Neural cell (in vitro differentiated cells): Measurements from ENCODE around the gene H2BK1. TPM values are rescaled to one million over a fixed set of nuclear protein-coding genes. Genes with fewer than 3 reads are reported as not detected.

Experiments used
- H2AFZ ChIP-seq: fragments of 200-600, 300-800 bp; sonication (generic), shearing (Covaris generic); 2 replicates; pipeline ENCODE4 v1.6.0; 2014; ENCODE audit warnings: low read depth, mild to moderate bottlenecking, antibody characterized with exemption, low read length, moderate library complexity
- H3F3A ChIP-seq: fragments of 200-600 bp; shearing (Covaris generic); 2 replicates; pipeline ENCODE4 v1.6.1; 2016; ENCODE audit warnings: mild to moderate bottlenecking, moderate library complexity, mixed read lengths, antibody characterized with exemption, low read length; ENCODE audit not compliant: insufficient read depth, poor library complexity, severe bottlenecking
- H3K27ac ChIP-seq: fragments of 200-600, 300-800 bp; sonication (generic), shearing (Covaris generic); 2 replicates; pipeline ENCODE4 v1.5.1; 2014; ENCODE audit warnings: mild to moderate bottlenecking, low read length, moderate library complexity
- H3K27me3 ChIP-seq: fragments of 300-800, 200-600 bp; sonication (generic), shearing (Covaris generic); 2 replicates; pipeline ENCODE4 v1.6.0; 2014; ENCODE audit warnings: mild to moderate bottlenecking, low read depth, low read length, moderate library complexity; ENCODE audit not compliant: insufficient read depth
- H3K36me3 ChIP-seq: fragments of 300-800, 200-600 bp; sonication (generic), shearing (Covaris generic); 2 replicates; pipeline ENCODE4 v1.5.1; 2014; ENCODE audit warnings: mild to moderate bottlenecking, antibody characterized with exemption, low read length, moderate library complexity; ENCODE audit not compliant: insufficient read depth
- H3K4me2 ChIP-seq: fragments of 300-800, 200-600 bp; sonication (generic), shearing (Covaris generic); 2 replicates; pipeline ENCODE4 v1.6.0; 2014; ENCODE audit warnings: mild to moderate bottlenecking, low read length
- H3K4me3 ChIP-seq: fragments of 300-800, 200-600 bp; sonication (generic), shearing (Covaris generic); 2 replicates; pipeline ENCODE4 v1.5.1; 2014; ENCODE audit warnings: mild to moderate bottlenecking, low read length, moderate library complexity
- H3K79me2 ChIP-seq: fragments of 200-600 bp; shearing (Covaris generic); replicated peaks from 2 replicates; pipeline ENCODE4 v1.6.0; 2014; ENCODE audit warnings: mild to moderate bottlenecking, low read length, moderate library complexity; ENCODE audit not compliant: insufficient read depth
- H3K9ac ChIP-seq: fragments of 300-800, 200-600 bp; sonication (generic), shearing (Covaris generic); 2 replicates; pipeline ENCODE4 v1.6.1; 2016; ENCODE audit warnings: mild to moderate bottlenecking, low read length, mixed read lengths
- H3K9me2 ChIP-seq: fragments of 200-600 bp; shearing (Covaris generic); 2 replicates; pipeline ENCODE4 v1.6.1; 2016; ENCODE audit warnings: mild to moderate bottlenecking, low read length, mixed read lengths; ENCODE audit not compliant: insufficient read depth
- H3K9me3 ChIP-seq: fragments of 200-600, 300-800 bp; sonication (generic), shearing (Covaris generic); 2 replicates; pipeline ENCODE4 v1.6.1; 2016; ENCODE audit warnings: mild to moderate bottlenecking, mixed run types, low read length, moderate library complexity, mixed read lengths
- H4K20me1 ChIP-seq: fragments of 200-600 bp; shearing (Covaris generic); 2 replicates; pipeline ENCODE4 v1.6.1; 2016; ENCODE audit warnings: mild to moderate bottlenecking, mixed run types; ENCODE audit not compliant: insufficient read depth
- CTCF ChIP-seq: fragments of 450-650 bp; IDR thresholded peaks from 2 replicates; pipeline ENCODE4 v1.5.1; 2014; ENCODE audit warnings: antibody characterized with exemption, mild to moderate bottlenecking, moderate library complexity; ENCODE audit not compliant: poor library complexity, severe bottlenecking
- EP300 ChIP-seq: fragments of 450-650 bp; conservative IDR thresholded peaks from 2 replicates; pipeline ENCODE4 v1.6.1; 2014; ENCODE audit warnings: antibody characterized with exemption, mild to moderate bottlenecking, moderate library complexity; ENCODE audit not compliant: poor library complexity, severe bottlenecking
- EZH2 ChIP-seq: fragments of 200-600, 300-800 bp; shearing (Covaris generic), sonication (generic); IDR thresholded peaks from 2 replicates; pipeline ENCODE4 v1.6.1; 2014; ENCODE audit warnings: antibody characterized with exemption, low read length, borderline replicate concordance, mild to moderate bottlenecking; ENCODE audit not compliant: insufficient read depth, poor library complexity, severe bottlenecking
- MXI1 ChIP-seq: fragments of 450-650 bp; conservative IDR thresholded peaks from 2 replicates; pipeline ENCODE4 v1.6.1; 2014; ENCODE audit warnings: antibody characterized with exemption, mild to moderate bottlenecking; ENCODE audit not compliant: poor library complexity, severe bottlenecking
- POLR2AphosphoS5 ChIP-seq: IDR thresholded peaks from 2 replicates; pipeline ENCODE4 v1.6.1; 2012
- RAD21 ChIP-seq: fragments of 450-650 bp; conservative IDR thresholded peaks from 2 replicates; pipeline ENCODE4 v1.6.1; 2014; ENCODE audit warnings: antibody characterized with exemption, mild to moderate bottlenecking, moderate library complexity
- SMC3 ChIP-seq: fragments of 450-650 bp; conservative IDR thresholded peaks from 2 replicates; pipeline ENCODE4 v1.6.1; 2014; ENCODE audit warnings: antibody characterized with exemption, mild to moderate bottlenecking, moderate library complexity; ENCODE audit not compliant: poor library complexity
- TAF1 ChIP-seq: IDR thresholded peaks from 2 replicates; pipeline ENCODE4 v1.6.1; 2012; ENCODE audit warnings: low read depth
- polyA plus RNA-seq: library from polyadenylated mRNA; depleted of rRNA; stranded (reverse); fragments of >200 nt; gene quantifications from 2 replicates; pipeline ENCODE4 v1.2.3, GENCODE V29; 2014
- TF ChIP-seq, protein P1 (sequence below): IDR thresholded peaks from 2 replicates; pipeline ENCODE4 v1.6.1; 2012; ENCODE audit warnings: borderline replicate concordance

Gene H2BK1
- polyA plus RNA-seq, 1 donor from 2014 or later: not detected

- no peaks in the 10 kb centered on the region for H3K9me2 ChIP-seq
- H3K4me2 ChIP-seq: no peak overlapping the region
- H3K36me3 ChIP-seq: no peaks in the 10 kb centered on the region
- no peak overlapping the region for H2AFZ ChIP-seq
- no peak overlapping the region for H3K9ac ChIP-seq
- H3K79me2 ChIP-seq: no peaks in the 10 kb centered on the region
- no peaks in the 10 kb centered on the region for H3K9me3 ChIP-seq
- H3K27me3 ChIP-seq: no peaks in the 10 kb centered on the region
- H3F3A ChIP-seq: no peaks in the 10 kb centered on the region
- no peak overlapping the region for H3K27ac ChIP-seq
- TF ChIP-seq RAD21: no peak
- no peak for TF ChIP-seq CTCF
- no peak for TF ChIP-seq EZH2
- TF ChIP-seq, protein P1, sequence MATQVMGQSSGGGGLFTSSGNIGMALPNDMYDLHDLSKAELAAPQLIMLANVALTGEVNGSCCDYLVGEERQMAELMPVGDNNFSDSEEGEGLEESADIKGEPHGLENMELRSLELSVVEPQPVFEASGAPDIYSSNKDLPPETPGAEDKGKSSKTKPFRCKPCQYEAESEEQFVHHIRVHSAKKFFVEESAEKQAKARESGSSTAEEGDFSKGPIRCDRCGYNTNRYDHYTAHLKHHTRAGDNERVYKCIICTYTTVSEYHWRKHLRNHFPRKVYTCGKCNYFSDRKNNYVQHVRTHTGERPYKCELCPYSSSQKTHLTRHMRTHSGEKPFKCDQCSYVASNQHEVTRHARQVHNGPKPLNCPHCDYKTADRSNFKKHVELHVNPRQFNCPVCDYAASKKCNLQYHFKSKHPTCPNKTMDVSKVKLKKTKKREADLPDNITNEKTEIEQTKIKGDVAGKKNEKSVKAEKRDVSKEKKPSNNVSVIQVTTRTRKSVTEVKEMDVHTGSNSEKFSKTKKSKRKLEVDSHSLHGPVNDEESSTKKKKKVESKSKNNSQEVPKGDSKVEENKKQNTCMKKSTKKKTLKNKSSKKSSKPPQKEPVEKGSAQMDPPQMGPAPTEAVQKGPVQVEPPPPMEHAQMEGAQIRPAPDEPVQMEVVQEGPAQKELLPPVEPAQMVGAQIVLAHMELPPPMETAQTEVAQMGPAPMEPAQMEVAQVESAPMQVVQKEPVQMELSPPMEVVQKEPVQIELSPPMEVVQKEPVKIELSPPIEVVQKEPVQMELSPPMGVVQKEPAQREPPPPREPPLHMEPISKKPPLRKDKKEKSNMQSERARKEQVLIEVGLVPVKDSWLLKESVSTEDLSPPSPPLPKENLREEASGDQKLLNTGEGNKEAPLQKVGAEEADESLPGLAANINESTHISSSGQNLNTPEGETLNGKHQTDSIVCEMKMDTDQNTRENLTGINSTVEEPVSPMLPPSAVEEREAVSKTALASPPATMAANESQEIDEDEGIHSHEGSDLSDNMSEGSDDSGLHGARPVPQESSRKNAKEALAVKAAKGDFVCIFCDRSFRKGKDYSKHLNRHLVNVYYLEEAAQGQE: no peak
- no peak for TF ChIP-seq POLR2AphosphoS5
- no peak for TF ChIP-seq EP300
- no peak for TF ChIP-seq MXI1
- TF ChIP-seq SMC3: no peak
- TF ChIP-seq TAF1: no peak
- H3K4me3 ChIP-seq: no peak overlapping the region
- no peaks in the 10 kb centered on the region for H4K20me1 ChIP-seq
These were observed 12.4 kb downstream of the H2BK1 start for GRCh38 chr7:151197932-151198331.

GRCh38 chr7:151195616-151196450, 14.5 kb downstream of the H2BK1 start:
- Histone ChIP-seq H3K9me3 (no peaks in the 10 kb centered on the region), H3K9me2 (no peaks in the 10 kb centered on the region), H4K20me1 (no peaks in the 10 kb centered on the region), H3K27ac (no peak overlapping the region), H2AFZ (no peak overlapping the region), H3F3A (no peaks in the 10 kb centered on the region), H3K79me2 (no peaks in the 10 kb centered on the region), H3K4me2 (no peak overlapping the region), H3K36me3 (no peaks in the 10 kb centered on the region), H3K9ac (no peak overlapping the region), H3K27me3 (no peaks in the 10 kb centered on the region), H3K4me3 (no peak overlapping the region)
- TF ChIP-seq EZH2 (no peak), SMC3 (no peak), CTCF (no peak), MXI1 (no peak), RAD21 (no peak), TAF1 (no peak), POLR2AphosphoS5 (no peak), EP300 (no peak)
- TF ChIP-seq, protein P1: no peak
